GM20431 (cell line): ENCODE data around the gene SLC9A9.
"Not testable (repeated sequence)": the region's sequence is repeated elsewhere in the genome, so short reads cannot be mapped to it uniquely, and the experiment has no call there.

Experiments used
- in situ Hi-C: fragments of 300-500 bp; cut with MseI, MboI; formaldehyde crosslinking; loops from one replicate; pipeline ENCODE4 v1.15.0; 2020; ENCODE audit warnings: low sequenced_read_pairs; ENCODE audit not compliant: unreplicated experiment

SLC9A9 gene

GRCh38 chr3:143441516-143442171, 406.6 kb downstream of the SLC9A9 start:
- in situ Hi-C loops, result no loop called here

- in situ Hi-C loops, result no loop called here
These were observed 408.5 kb downstream of the SLC9A9 start for GRCh38 chr3:143439817-143440216.

- in situ Hi-C loops, result no loop called here
These were observed 410.9 kb downstream of the SLC9A9 start for GRCh38 chr3:143437405-143437804.

GRCh38 chr3:143436231-143436930, 411.9 kb downstream of the SLC9A9 start:
- in situ Hi-C loops, result no loop called here

- in situ Hi-C loops, result no loop called here
These were observed 414.4 kb downstream of the SLC9A9 start for GRCh38 chr3:143433787-143434378.

GRCh38 chr3:143431298-143431697, 417.0 kb downstream of the SLC9A9 start:
- in situ Hi-C loops, result not testable (repeated sequence)

GRCh38 chr3:143430568-143430967, 417.7 kb downstream of the SLC9A9 start:
- in situ Hi-C loops, result no loop called here

- in situ Hi-C loops, result no loop called here
These were observed 418.4 kb downstream of the SLC9A9 start for GRCh38 chr3:143429628-143430514.

GRCh38 chr3:143428294-143428693, 420.0 kb downstream of the SLC9A9 start:
- in situ Hi-C loops, result no loop called here

- in situ Hi-C loops, result no loop called here
These were observed 420.6 kb downstream of the SLC9A9 start for GRCh38 chr3:143427631-143428030.

GRCh38 chr3:143424874-143425273, 423.4 kb downstream of the SLC9A9 start:
- in situ Hi-C loops, result no loop called here

- in situ Hi-C loops, result no loop called here
These were observed 426.7 kb downstream of the SLC9A9 start for GRCh38 chr3:143421556-143421955.

GRCh38 chr3:143419611-143420010, 428.7 kb downstream of the SLC9A9 start:
- in situ Hi-C loops, result no loop called here

- in situ Hi-C loops, result no loop called here
These were observed 429.9 kb downstream of the SLC9A9 start for GRCh38 chr3:143418391-143418790.

- in situ Hi-C loops, result no loop called here
These were observed 432.0 kb downstream of the SLC9A9 start for GRCh38 chr3:143416229-143416628.

GRCh38 chr3:143414571-143415253, 433.6 kb downstream of the SLC9A9 start:
- in situ Hi-C loops, result no loop called here

- in situ Hi-C loops, result no loop called here
These were observed 434.9 kb downstream of the SLC9A9 start for GRCh38 chr3:143413372-143413771.

- in situ Hi-C loops, result no loop called here
These were observed 436.2 kb downstream of the SLC9A9 start for GRCh38 chr3:143412084-143412483.

GRCh38 chr3:143410259-143410658, 438.0 kb downstream of the SLC9A9 start:
- in situ Hi-C loops, result no loop called here

GRCh38 chr3:143408771-143409170, 439.5 kb downstream of the SLC9A9 start:
- in situ Hi-C loops, result no loop called here
